Tibial nerve (tissue), 4 donors: ENCODE data around the gene TRABD2A. TPM values are rescaled to one million over a fixed set of nuclear protein-coding genes. Genes with fewer than 3 reads are reported as not detected.

Source experiments
- DNase-seq, 2 donors: peaks; one replicate each; pipeline ENCODE4 v3.0.0-alpha.2; 2019; ENCODE audit warnings: low spot score in 2 of 2
- H3K27ac ChIP-seq, 4 donors: fragments of 200-600 bp; sonication (generic) in 3 of 4; one replicate each; pipeline ENCODE4 v1.5.1; 2017 to 2019; ENCODE audit warnings: mild to moderate bottlenecking in 1 of 4
- H3K27me3 ChIP-seq, 2 donors: fragments of 200-600 bp; sonication (generic) in 1 of 2; one replicate each; pipeline versions ENCODE4 v1.5.1 to v1.6.0; 2017 to 2019
- H3K36me3 ChIP-seq, 3 donors: fragments of 200-600 bp; sonication (generic); one replicate each; pipeline ENCODE4 v1.5.1; 2018 to 2019
- H3K4me1 ChIP-seq, 4 donors: fragments of 200-600 bp; sonication (generic) in 3 of 4; one replicate each; pipeline ENCODE4 v1.5.1; 2017 to 2019
- H3K4me3 ChIP-seq, 4 donors: fragments of 200-600 bp; sonication (generic) in 3 of 4; one replicate each; pipeline ENCODE4 v1.5.1; 2017 to 2019; ENCODE audit warnings: mild to moderate bottlenecking in 1 of 4, moderate library complexity in 1 of 4
- H3K9me3 ChIP-seq, 4 donors: fragments of 200-600 bp; sonication (generic) in 3 of 4; one replicate each; pipeline ENCODE4 v1.5.1; 2017 to 2019
- CTCF ChIP-seq, 5 experiments: fragments of 200-600 bp in 3 of 5; fragments of 450-650 bp in 2 of 5; sonication (generic) in 3 of 5; IDR thresholded peaks; one replicate each; pipeline ENCODE4 v1.5.1; 2016 to 2019; ENCODE audit warnings: antibody characterized with exemption in 5 of 5, mild to moderate bottlenecking in 3 of 5, moderate library complexity in 2 of 5
- EP300 ChIP-seq, 2 donors: sonication (generic); formaldehyde crosslinking; IDR thresholded peaks; one replicate each; pipeline ENCODE4 v1.6.1; 2017; ENCODE audit warnings: antibody characterized with exemption in 2 of 2, mild to moderate bottlenecking in 1 of 2
- POLR2A ChIP-seq, 2 donors: fragments of 450-650 bp; IDR thresholded peaks; one replicate each; pipeline ENCODE4 v1.6.1; 2017; ENCODE audit warnings: antibody characterized with exemption in 2 of 2, mild to moderate bottlenecking in 2 of 2, moderate library complexity in 2 of 2
- WGBS, 2 donors: methylation state at CpG; one replicate each; pipeline ENCODE4 v1.1.5; 2018; 5-methylcytosine and 5-hydroxymethylcytosine counted together
- total RNA-seq, 4 donors: library from RNA; depleted of rRNA; stranded (reverse); fragments of >200 nt; gene quantifications; one replicate each; pipeline ENCODE4 v1.1.0, GENCODE V29; 2016

Gene TRABD2A
- total RNA-seq, 4 donors from 2014 or later: 0.98 to 6.3 (median 1.7) TPM; not detected in 1

GRCh38 chr2:84811839-84812431, 68.9 kb downstream of the TRABD2A start:
- WGBS, 2 donors: 84 to 94% methylated on average over 6 of the region's 6 CpGs
- Histone ChIP-seq H3K27me3 (no peaks in the 10 kb centered on the region), H3K4me1 (peaks cover 0 to 2% (median 0%) of the 10 kb centered on the region in 4 donors), H3K27ac (no peak overlapping the region), H3K4me3 (no peak overlapping the region), H3K9me3 (no peaks in the 10 kb centered on the region), H3K36me3 (no peaks in the 10 kb centered on the region)
- TF ChIP-seq POLR2A (IDR thresholded peaks at IDR 0.05): no peak
- TF ChIP-seq EP300 (IDR thresholded peaks at IDR 0.05): no peak
- no peak for TF ChIP-seq CTCF (IDR thresholded peaks at IDR 0.05)
- no peak for DNase-seq

- no peak for DNase-seq
- WGBS, 2 donors: 68 to 72% methylated on average over 4 of the region's 4 CpGs
- no peaks in the 10 kb centered on the region for H3K27me3 ChIP-seq
- TF ChIP-seq POLR2A (IDR thresholded peaks at IDR 0.05): no peak
- no peak for TF ChIP-seq EP300 (IDR thresholded peaks at IDR 0.05)
- TF ChIP-seq CTCF (IDR thresholded peaks at IDR 0.05): no peak
- peaks cover 0 to 6% (median 0%) of the 10 kb centered on the region in 4 donors for H3K4me1 ChIP-seq
- no peak overlapping the region for H3K4me3 ChIP-seq
- H3K9me3 ChIP-seq: no peaks in the 10 kb centered on the region
- peak overlapping the region in 1 of 4 donors; percentile 3 for H3K27ac ChIP-seq
- H3K36me3 ChIP-seq: no peaks in the 10 kb centered on the region
Observed at GRCh38 chr2:84808279-84808678, 72.6 kb downstream of the TRABD2A start.

- TF ChIP-seq CTCF (IDR thresholded peaks at IDR 0.05) (no peak), EP300 (IDR thresholded peaks at IDR 0.05) (peak in 1 of 2 donors; percentile 38)
- no peaks in the 10 kb centered on the region for H3K9me3 ChIP-seq
- peak overlapping the region in 2 of 4 donors; percentile 11 to 21 for H3K27ac ChIP-seq
Observed at GRCh38 chr2:84807063-84807485, 73.8 kb downstream of the TRABD2A start.

GRCh38 chr2:84805250-84805958, 75.5 kb downstream of the TRABD2A start:
- Histone ChIP-seq H3K9me3 (peaks cover 0 to 3% (median 0%) of the 10 kb centered on the region in 4 donors), H3K27ac (no peak overlapping the region), H3K4me3 (no peak overlapping the region), H3K4me1 (peaks cover 0 to 6% (median 0%) of the 10 kb centered on the region in 4 donors), H3K36me3 (no peaks in the 10 kb centered on the region), H3K27me3 (no peaks in the 10 kb centered on the region)
- TF ChIP-seq EP300 (IDR thresholded peaks at IDR 0.05): no peak
- no peak for TF ChIP-seq POLR2A (IDR thresholded peaks at IDR 0.05)
- no peak for TF ChIP-seq CTCF (IDR thresholded peaks at IDR 0.05)
- no peak for DNase-seq
- 58 to 64% methylated on average over 1 of the region's 1 CpG for WGBS, 2 donors

More at GRCh38 chr2:84807063-84807485, 73.8 kb downstream of the TRABD2A start:
- Histone ChIP-seq H3K27me3 (no peaks in the 10 kb centered on the region), H3K4me3 (no peak overlapping the region), H3K4me1 (peaks cover 0 to 6% (median 0%) of the 10 kb centered on the region in 4 donors), H3K36me3 (no peaks in the 10 kb centered on the region)
- 20 to 28% methylated on average over 4 of the region's 4 CpGs for WGBS, 2 donors
- DNase-seq: peak in 1 of 2 donors; percentile 35

- no peak for DNase-seq
Observed at GRCh38 chr2:84801811-84802210, 79.1 kb downstream of the TRABD2A start.

More at GRCh38 chr2:84801811-84802210, 79.1 kb downstream of the TRABD2A start:
- H3K27ac ChIP-seq: no peak overlapping the region
- TF ChIP-seq CTCF (IDR thresholded peaks at IDR 0.05): no peak
- TF ChIP-seq POLR2A (IDR thresholded peaks at IDR 0.05): no peak
- TF ChIP-seq EP300 (IDR thresholded peaks at IDR 0.05): no peak
- no peaks in the 10 kb centered on the region for H3K27me3 ChIP-seq
- no peak overlapping the region for H3K4me3 ChIP-seq
- peaks cover 0 to 3% (median 0%) of the 10 kb centered on the region in 4 donors for H3K9me3 ChIP-seq
- no peaks in the 10 kb centered on the region for H3K36me3 ChIP-seq
- peaks cover 0 to 3% (median 0%) of the 10 kb centered on the region in 4 donors for H3K4me1 ChIP-seq
- WGBS, 2 donors: 72 to 79% methylated on average over 2 of the region's 2 CpGs
